ENCODE results near the gene HPS5. TPM values are rescaled to one million over a fixed set of nuclear protein-coding genes. Genes with fewer than 3 reads are reported as not detected.
"Not testable (repeated sequence)": the region's sequence is repeated elsewhere in the genome, so short reads cannot be mapped to it uniquely, and the experiment has no call there.

The HPS5 gene
- total RNA-seq, 4 donors from 2014 or later, result 13.5 to 37.3 (median 20.2) TPM

DNA sequence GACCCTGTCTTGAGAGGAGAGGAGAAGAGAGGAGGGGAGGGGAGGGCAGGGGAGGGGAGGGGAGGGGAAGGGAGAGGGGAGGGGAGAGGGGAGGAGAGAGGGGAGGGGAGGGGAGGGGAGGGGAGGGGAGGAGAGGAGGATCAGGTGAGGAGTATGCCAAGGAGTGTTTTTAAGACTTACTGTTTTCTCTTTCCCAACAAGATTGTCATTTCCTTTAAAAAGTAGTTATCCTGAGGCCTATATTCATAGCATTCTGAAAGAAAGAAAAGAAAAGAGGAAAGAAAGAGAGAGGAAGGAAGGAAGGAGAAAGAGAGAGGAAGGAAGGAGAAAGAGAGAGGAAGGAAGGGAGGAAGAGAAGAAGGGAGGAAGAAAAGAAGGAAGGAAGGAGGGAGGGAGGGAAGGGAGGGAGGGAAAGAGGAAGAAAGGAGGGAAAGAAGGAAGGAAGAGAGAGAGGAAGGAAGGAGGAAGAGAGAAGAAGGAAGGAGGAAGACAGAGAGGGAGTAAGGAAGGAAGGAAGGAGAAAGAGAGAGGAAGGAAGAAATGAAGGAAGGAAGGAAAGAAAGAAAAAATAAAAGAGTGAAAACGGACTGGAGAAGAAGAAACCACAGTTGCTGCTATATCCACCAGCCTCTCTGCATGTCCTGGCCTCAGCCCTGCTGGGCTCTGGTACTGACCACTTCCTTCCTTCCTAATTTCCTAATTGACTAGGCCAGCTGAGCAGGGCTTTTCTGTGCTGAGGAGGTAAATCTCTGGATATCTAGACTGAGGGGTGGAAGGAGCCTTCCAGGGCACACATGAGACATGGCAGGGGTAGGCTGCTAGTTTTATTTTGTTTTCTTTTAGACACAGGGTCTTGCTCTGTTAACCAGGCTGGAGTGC is 57.0 kb downstream of the HPS5 start:
- Histone ChIP-seq H3K27me3 (no peaks in the 10 kb centered on the region), H3K9me3 (no peaks in the 10 kb centered on the region), H3K4me1 (no peaks in the 10 kb centered on the region), H3K36me3 (no peaks in the 10 kb centered on the region), H3K4me3 (no peak overlapping the region), H3K27ac (no peak overlapping the region)
- 40 to 67% methylated on average over 1 of the region's 1 CpG for WGBS, 2 donors (ENCODE audit: low coverage in 1 of 2)
- ATAC-seq, result no peak
- TF ChIP-seq EP300 (IDR thresholded peaks at IDR 0.05) (no peak), POLR2A (IDR thresholded peaks at IDR 0.05) (no peak), POLR2AphosphoS5 (IDR thresholded peaks at IDR 0.05) (no peak)
- TF ChIP-seq, protein P1, sequence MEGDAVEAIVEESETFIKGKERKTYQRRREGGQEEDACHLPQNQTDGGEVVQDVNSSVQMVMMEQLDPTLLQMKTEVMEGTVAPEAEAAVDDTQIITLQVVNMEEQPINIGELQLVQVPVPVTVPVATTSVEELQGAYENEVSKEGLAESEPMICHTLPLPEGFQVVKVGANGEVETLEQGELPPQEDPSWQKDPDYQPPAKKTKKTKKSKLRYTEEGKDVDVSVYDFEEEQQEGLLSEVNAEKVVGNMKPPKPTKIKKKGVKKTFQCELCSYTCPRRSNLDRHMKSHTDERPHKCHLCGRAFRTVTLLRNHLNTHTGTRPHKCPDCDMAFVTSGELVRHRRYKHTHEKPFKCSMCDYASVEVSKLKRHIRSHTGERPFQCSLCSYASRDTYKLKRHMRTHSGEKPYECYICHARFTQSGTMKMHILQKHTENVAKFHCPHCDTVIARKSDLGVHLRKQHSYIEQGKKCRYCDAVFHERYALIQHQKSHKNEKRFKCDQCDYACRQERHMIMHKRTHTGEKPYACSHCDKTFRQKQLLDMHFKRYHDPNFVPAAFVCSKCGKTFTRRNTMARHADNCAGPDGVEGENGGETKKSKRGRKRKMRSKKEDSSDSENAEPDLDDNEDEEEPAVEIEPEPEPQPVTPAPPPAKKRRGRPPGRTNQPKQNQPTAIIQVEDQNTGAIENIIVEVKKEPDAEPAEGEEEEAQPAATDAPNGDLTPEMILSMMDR (IDR thresholded peaks at IDR 0.05), result no peak

GRCh38 chr11:18264035-18264434 is 57.9 kb downstream of the HPS5 start:
- H3K4me3 ChIP-seq, result no peak overlapping the region
- no peaks in the 10 kb centered on the region for H3K9me3 ChIP-seq
- no peak for TF ChIP-seq EP300 (IDR thresholded peaks at IDR 0.05)
- TF ChIP-seq POLR2A (IDR thresholded peaks at IDR 0.05), result no peak
- TF ChIP-seq, protein P1 (IDR thresholded peaks at IDR 0.05), result no peak
- TF ChIP-seq POLR2AphosphoS5 (IDR thresholded peaks at IDR 0.05), result no peak
- no peaks in the 10 kb centered on the region for H3K36me3 ChIP-seq
- no peak for ATAC-seq
- no peaks in the 10 kb centered on the region for H3K4me1 ChIP-seq
- H3K27ac ChIP-seq, result no peak overlapping the region
- no peaks in the 10 kb centered on the region for H3K27me3 ChIP-seq
- 65 to 72% methylated on average over 3 to 4 of the region's 4 CpGs for WGBS, 2 donors (ENCODE audit: low coverage in 1 of 2)

- ATAC-seq, H3K27me3 ChIP-seq, H3K4me1 ChIP-seq, H3K27ac ChIP-seq, H3K4me3 ChIP-seq, H3K36me3 ChIP-seq, H3K9me3 ChIP-seq: not testable (repeated sequence)
- WGBS, 2 donors (ENCODE audit: low coverage in 1 of 2), result 27 to 69% methylated on average over 3 to 8 of the region's 8 CpGs
These were observed 59.1 kb downstream of the HPS5 start for GRCh38 chr11:18262681-18263350.

- Histone ChIP-seq H3K4me3 (no peak overlapping the region), H3K36me3 (no peaks in the 10 kb centered on the region), H3K9me3 (no peaks in the 10 kb centered on the region), H3K4me1 (no peaks in the 10 kb centered on the region), H3K27ac (no peak overlapping the region), H3K27me3 (no peaks in the 10 kb centered on the region)
- ATAC-seq, result no peak
- 80 to 86% methylated on average over 1 to 6 of the region's 14 CpGs for WGBS, 2 donors (ENCODE audit: low coverage in 1 of 2)
- TF ChIP-seq, protein P1 (IDR thresholded peaks at IDR 0.05), result no peak
- TF ChIP-seq POLR2A (IDR thresholded peaks at IDR 0.05), result no peak
- TF ChIP-seq POLR2AphosphoS5 (IDR thresholded peaks at IDR 0.05), result no peak
- no peak for TF ChIP-seq EP300 (IDR thresholded peaks at IDR 0.05)
These were observed 60.2 kb downstream of the HPS5 start for GRCh38 chr11:18261721-18262120.

DNA sequence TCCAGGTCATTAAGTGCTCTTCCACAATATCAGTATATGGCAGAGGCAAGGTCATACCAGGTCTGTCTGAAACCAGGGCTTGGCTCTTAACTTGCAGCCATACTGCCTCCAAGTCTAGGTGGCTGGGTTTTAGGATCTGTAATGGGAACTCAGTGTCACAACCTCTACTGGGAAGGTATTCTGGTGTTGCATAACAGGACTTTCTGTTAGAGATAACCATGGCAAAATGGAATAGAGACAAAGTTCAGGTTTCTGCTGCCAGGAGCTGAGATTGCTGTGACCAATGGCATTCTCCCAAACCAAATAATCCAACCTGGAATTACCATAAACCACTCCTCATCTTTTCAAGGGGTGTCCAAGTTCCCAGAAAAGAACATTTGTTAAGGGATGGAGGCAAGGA is 62.7 kb downstream of the HPS5 start:
- Histone ChIP-seq H3K9me3 (no peaks in the 10 kb centered on the region), H3K4me1 (no peaks in the 10 kb centered on the region), H3K27me3 (peaks cover 7% of the 10 kb centered on the region), H3K27ac (no peak overlapping the region), H3K36me3 (no peaks in the 10 kb centered on the region), H3K4me3 (no peak overlapping the region)
- TF ChIP-seq POLR2AphosphoS5 (IDR thresholded peaks at IDR 0.05) (no peak), EP300 (IDR thresholded peaks at IDR 0.05) (no peak), POLR2A (IDR thresholded peaks at IDR 0.05) (no peak)
- TF ChIP-seq, protein P1 (IDR thresholded peaks at IDR 0.05), result no peak
- ATAC-seq, result no peak

All from gastroesophageal sphincter (tissue), 4 donors.